ENCODE results near the gene CD82.

Gene CD82

GRCh38 chr11:44580701-44581100, 15.2 kb downstream of the CD82 start:
- in situ Hi-C loops (cut with MboI; ENCODE audit: low pct_unique_long_range_greater_than_20kb, low sequenced_read_pairs, unreplicated experiment), result no loop called here
- TF ChIP-seq CTCF (IDR thresholded peaks at IDR 0.05; ENCODE audit: extremely low read depth, insufficient read depth, missing control alignments), result no peak
- DNase-seq (ENCODE audit: low spot score), result no peak

GRCh38 chr11:44581246-44581645, 15.8 kb downstream of the CD82 start:
- DNase-seq (ENCODE audit: low spot score), result no peak
- no peak for TF ChIP-seq CTCF (IDR thresholded peaks at IDR 0.05; ENCODE audit: extremely low read depth, insufficient read depth, missing control alignments)
- in situ Hi-C loops (cut with MboI; ENCODE audit: low pct_unique_long_range_greater_than_20kb, low sequenced_read_pairs, unreplicated experiment), result no loop called here

- in situ Hi-C loops (cut with MboI; ENCODE audit: low pct_unique_long_range_greater_than_20kb, low sequenced_read_pairs, unreplicated experiment), result no loop called here
- TF ChIP-seq CTCF (IDR thresholded peaks at IDR 0.05; ENCODE audit: extremely low read depth, insufficient read depth, missing control alignments), result no peak
- no peak for DNase-seq (ENCODE audit: low spot score)
Observed at GRCh38 chr11:44582641-44583352, 17.3 kb downstream of the CD82 start.

- in situ Hi-C loops (cut with MboI; ENCODE audit: low pct_unique_long_range_greater_than_20kb, low sequenced_read_pairs, unreplicated experiment), result no loop called here
- TF ChIP-seq CTCF (IDR thresholded peaks at IDR 0.05; ENCODE audit: extremely low read depth, insufficient read depth, missing control alignments), result no peak
- DNase-seq (ENCODE audit: low spot score), result no peak
Observed at GRCh38 chr11:44583353-44583669, 17.8 kb downstream of the CD82 start.

- in situ Hi-C loops (cut with MboI; ENCODE audit: low pct_unique_long_range_greater_than_20kb, low sequenced_read_pairs, unreplicated experiment), result no loop called here
- DNase-seq (ENCODE audit: low spot score), result no peak
- no peak for TF ChIP-seq CTCF (IDR thresholded peaks at IDR 0.05; ENCODE audit: extremely low read depth, insufficient read depth, missing control alignments)
Observed at GRCh38 chr11:44585421-44585820, 20.0 kb downstream of the CD82 start.

- TF ChIP-seq CTCF (IDR thresholded peaks at IDR 0.05; ENCODE audit: extremely low read depth, insufficient read depth, missing control alignments), result no peak
- in situ Hi-C loops (cut with MboI; ENCODE audit: low pct_unique_long_range_greater_than_20kb, low sequenced_read_pairs, unreplicated experiment), result no loop called here
Observed at GRCh38 chr11:44589301-44589700, 23.8 kb downstream of the CD82 start.

More at GRCh38 chr11:44589301-44589700, 23.8 kb downstream of the CD82 start:
- DNase-seq (ENCODE audit: low spot score), result no peak

Data from GM13977 (cell line).